Endothelial cell of umbilical vein (primary cell): ENCODE measurements around the gene TTL. TPM values are rescaled to one million over a fixed set of nuclear protein-coding genes. Genes with fewer than 3 reads are reported as not detected.

Source experiments
- BruUV-seq: library from RNA; stranded (reverse); fragments of 400-500 nt; replicated peaks from 2 replicates; lab custom pipeline; 2021; lab: Mats Ljungman, UMichigan
- CTCF ChIA-PET: fragments of 300-600, 350-600 bp; sonication (Branson Sonifier 250); formaldehyde crosslinking; loops from one replicate; lab custom pipeline; 2021; ENCODE audit warnings: antibody characterized with exemption, inconsistent platforms; lab: Charles Lee
- POLR2A ChIA-PET: fragments of 300-600, 350-600 bp; sonication (Branson Sonifier 250); formaldehyde crosslinking; loops from one replicate; lab custom pipeline; 2021; ENCODE audit warnings: antibody characterized with exemption, inconsistent platforms; lab: Charles Lee
- DNase-seq: peaks from one replicate; pipeline ENCODE4 v3.0.0-alpha.2; 2011; ENCODE audit warnings: low read depth, low spot score
- FAIRE-seq: peaks from 2 replicates; lab custom pipeline; 2011; peaks lifted over from hg19 to GRCh38; lab: Jason Lieb, UNC
- H2AFZ ChIP-seq: 2 replicates; pipeline ENCODE4 v1.6.0; 2012; ENCODE audit warnings: low read depth, low read length, control low read depth, inconsistent platforms
- H3K27ac ChIP-seq: 2 replicates; pipeline ENCODE4 v1.5.1; 2011; ENCODE audit warnings: low read depth, mild to moderate bottlenecking, control low read depth, low read length, moderate library complexity; ENCODE audit not compliant: insufficient read depth
- H3K27me3 ChIP-seq, 2 experiments: 2 replicates each; pipeline versions ENCODE4 v1.6.0 to v1.6.1; 2011; ENCODE audit warnings: low read length in 2 of 2, mixed read lengths in 1 of 2; ENCODE audit not compliant: control insufficient read depth in 2 of 2, insufficient read depth in 2 of 2
- H3K36me3 ChIP-seq, 2 experiments: 2 replicates in 1 of 2; 3 replicates in 1 of 2; pipeline ENCODE4 v1.5.1; 2011; ENCODE audit warnings: low read length in 2 of 2, mild to moderate bottlenecking in 1 of 2, moderate library complexity in 1 of 2; ENCODE audit not compliant: control insufficient read depth in 2 of 2, insufficient read depth in 2 of 2; ENCODE audit errors: extremely low read depth in 1 of 2
- H3K4me1 ChIP-seq: 3 replicates; pipeline ENCODE4 v1.5.1; 2011; ENCODE audit warnings: mild to moderate bottlenecking, low read length; ENCODE audit not compliant: control insufficient read depth, insufficient read depth; ENCODE audit errors: extremely low read depth
- H3K4me2 ChIP-seq: 2 replicates; pipeline ENCODE4 v1.6.1; 2011; ENCODE audit warnings: low read length, control low read depth, mixed read lengths; ENCODE audit not compliant: insufficient read depth
- H3K4me3 ChIP-seq, 3 experiments: fragments of 200-600 bp in 1 of 3; sonication (generic), shearing (Covaris generic) in 1 of 3; replicated peaks in 1 of 3; 2 replicates each; pipeline ENCODE4 v1.5.1; 2011 to 2016; ENCODE audit warnings: control low read depth in 3 of 3, low read length in 3 of 3, mild to moderate bottlenecking in 2 of 3, inconsistent platforms in 1 of 3, low read depth in 1 of 3, moderate library complexity in 1 of 3; ENCODE audit not compliant: insufficient read depth in 1 of 3
- H3K79me2 ChIP-seq: 2 replicates; pipeline ENCODE4 v1.6.0; 2012; ENCODE audit warnings: low read length, inconsistent platforms; ENCODE audit not compliant: control insufficient read depth, insufficient read depth
- H3K9ac ChIP-seq: replicated peaks from 2 replicates; pipeline ENCODE3; 2011; ENCODE audit warnings: low read length, control low read depth; ENCODE audit not compliant: insufficient read depth; ENCODE audit errors: extremely low read depth
- H3K9me1 ChIP-seq: replicated peaks from 3 replicates; pipeline ENCODE4 v1.6.0; 2011; ENCODE audit warnings: mild to moderate bottlenecking, low read length; ENCODE audit not compliant: control insufficient read depth, insufficient read depth; ENCODE audit errors: extremely low read depth
- H3K9me3 ChIP-seq: replicated peaks from 2 replicates; pipeline ENCODE4 v1.5.1; 2012; ENCODE audit warnings: low read length, inconsistent platforms; ENCODE audit not compliant: control insufficient read depth, insufficient read depth
- H4K20me1 ChIP-seq: replicated peaks from 2 replicates; pipeline ENCODE3; 2011; ENCODE audit warnings: mild to moderate bottlenecking, low read length; ENCODE audit not compliant: control insufficient read depth, insufficient read depth; ENCODE audit errors: extremely low read depth
- EZH2 ChIP-seq: IDR thresholded peaks from 2 replicates; pipeline ENCODE4 v1.6.1; 2012; ENCODE audit warnings: borderline replicate concordance, low read depth, mild to moderate bottlenecking, moderate library complexity, low read length, inconsistent platforms; ENCODE audit not compliant: severe bottlenecking
- FOS ChIP-seq: IDR thresholded peaks from 2 replicates; pipeline ENCODE4 v1.6.1; 2011; ENCODE audit warnings: mild to moderate bottlenecking, low read length, moderate library complexity, borderline replicate concordance; ENCODE audit not compliant: insufficient read depth
- GATA2 ChIP-seq: IDR thresholded peaks from 2 replicates; pipeline ENCODE4 v1.7.0; 2011; ENCODE audit warnings: low read depth, mild to moderate bottlenecking, moderate library complexity, mixed read lengths, low read length; ENCODE audit not compliant: insufficient read length, insufficient read depth
- JUN ChIP-seq: IDR thresholded peaks from 2 replicates; pipeline ENCODE4 v1.6.1; 2011; ENCODE audit warnings: borderline replicate concordance, low read depth; ENCODE audit not compliant: insufficient read length, insufficient read depth
- MAX ChIP-seq: IDR thresholded peaks from 2 replicates; pipeline ENCODE4 v1.6.1; 2011; ENCODE audit not compliant: insufficient read depth, insufficient read length
- MYC ChIP-seq: IDR thresholded peaks from one replicate; pipeline ENCODE4 v1.6.1; 2011; ENCODE audit warnings: mild to moderate bottlenecking, low read depth, low read length
- POLR2A ChIP-seq: IDR thresholded peaks from 2 replicates; pipeline ENCODE4 v1.6.1; 2012; ENCODE audit warnings: low read depth, mild to moderate bottlenecking, control low read depth, low read length
- POLR2AphosphoS5 ChIP-seq: IDR thresholded peaks from 2 replicates; pipeline ENCODE4 v1.6.1; 2012; ENCODE audit warnings: low read depth, mild to moderate bottlenecking, control low read depth, low read length, moderate library complexity; ENCODE audit not compliant: insufficient read depth
- dilution Hi-C: fragments of 300-500 bp; cut with MboI; formaldehyde crosslinking; loops from one replicate; pipeline ENCODE4 v1.15.0; 2019; ENCODE audit warnings: low sequenced_read_pairs; ENCODE audit not compliant: extremely low pct_ligation_motif_present
- intact Hi-C: fragments of 100-400 bp; cut with micrococcal nuclease; formaldehyde crosslinking; loops from one replicate; pipeline ENCODE4 v1.10.0; 2022
- polyA plus RNA-seq, 4 experiments: library from polyadenylated mRNA; depleted of rRNA in 3 of 4; stranded (reverse) in 3 of 4; unstranded in 1 of 4; fragments of >200 nt; gene quantifications; 2 replicates each; pipeline versions ENCODE4 v1.2.1 to v1.2.3, GENCODE V29; 2011 to 2012; ENCODE audit warnings: missing spikeins in 1 of 4
- total RNA-seq: library from RNA; stranded (reverse); gene quantifications from 2 replicates; pipeline ENCODE4 v1.2.3, GENCODE V29; 2021
- TF ChIP-seq, protein P1 (sequence below), 2 donors: IDR thresholded peaks; 1 replicate in 1 of 2; 2 replicates in 1 of 2; pipeline ENCODE4 v1.5.1; 2011; ENCODE audit warnings: low read length in 2 of 2, mild to moderate bottlenecking in 2 of 2, moderate library complexity in 2 of 2, control low read depth in 1 of 2, inconsistent platforms in 1 of 2, low read depth in 1 of 2; ENCODE audit not compliant: insufficient read depth in 1 of 2; ENCODE audit errors: extremely low read depth in 1 of 2

Gene TTL
- total and polyA plus RNA-seq, 2 donors (not counting 3 experiments of a cell fraction or from before 2014, with no cell fraction given): 21.9 to 66.8 TPM

GRCh38 chr2:112472547-112473263, 9.3 kb upstream of the TTL start:
- Histone ChIP-seq H3K9me1 (no peaks in the 10 kb centered on the region), H3K79me2 (no peaks in the 10 kb centered on the region), H4K20me1 (no peaks in the 10 kb centered on the region), H3K4me1 (no peaks in the 10 kb centered on the region), H3K9ac (no peak overlapping the region), H3K9me3 (no peaks in the 10 kb centered on the region), H3K27ac (no peak overlapping the region), H2AFZ (no peak overlapping the region), H3K4me2 (no peak overlapping the region), H3K36me3 (no peaks in the 10 kb centered on the region), H3K27me3 (no peaks in the 10 kb centered on the region), H3K4me3 (no peak overlapping the region)
- intact Hi-C loops: no loop called here
- TF ChIP-seq MYC: no peak
- no peak for TF ChIP-seq POLR2AphosphoS5
- no peak for TF ChIP-seq JUN
- TF ChIP-seq FOS: no peak
- no peak for TF ChIP-seq POLR2A
- no peak for TF ChIP-seq MAX
- TF ChIP-seq GATA2: no peak
- TF ChIP-seq EZH2: no peak
- TF ChIP-seq, protein P1, sequence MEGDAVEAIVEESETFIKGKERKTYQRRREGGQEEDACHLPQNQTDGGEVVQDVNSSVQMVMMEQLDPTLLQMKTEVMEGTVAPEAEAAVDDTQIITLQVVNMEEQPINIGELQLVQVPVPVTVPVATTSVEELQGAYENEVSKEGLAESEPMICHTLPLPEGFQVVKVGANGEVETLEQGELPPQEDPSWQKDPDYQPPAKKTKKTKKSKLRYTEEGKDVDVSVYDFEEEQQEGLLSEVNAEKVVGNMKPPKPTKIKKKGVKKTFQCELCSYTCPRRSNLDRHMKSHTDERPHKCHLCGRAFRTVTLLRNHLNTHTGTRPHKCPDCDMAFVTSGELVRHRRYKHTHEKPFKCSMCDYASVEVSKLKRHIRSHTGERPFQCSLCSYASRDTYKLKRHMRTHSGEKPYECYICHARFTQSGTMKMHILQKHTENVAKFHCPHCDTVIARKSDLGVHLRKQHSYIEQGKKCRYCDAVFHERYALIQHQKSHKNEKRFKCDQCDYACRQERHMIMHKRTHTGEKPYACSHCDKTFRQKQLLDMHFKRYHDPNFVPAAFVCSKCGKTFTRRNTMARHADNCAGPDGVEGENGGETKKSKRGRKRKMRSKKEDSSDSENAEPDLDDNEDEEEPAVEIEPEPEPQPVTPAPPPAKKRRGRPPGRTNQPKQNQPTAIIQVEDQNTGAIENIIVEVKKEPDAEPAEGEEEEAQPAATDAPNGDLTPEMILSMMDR (IDR thresholded peaks at IDR 0.05; ENCODE audit: extremely low read depth in 1 of 2, insufficient read depth in 1 of 2, low read depth in 1 of 2, low read length in 2 of 2): no peak
- DNase-seq (no peak), FAIRE-seq (no peak)
- POLR2A ChIA-PET: no interaction called here
- CTCF ChIA-PET: interaction anchor here (0.7 to 1.1 kb wide), 2 partner anchors 17 to 39 kb away, joined by 3 to 4 read pairs; partner anchors contain the start of gene RGPD8
- dilution Hi-C loops: no loop called here
- BruUV-seq: no TSS peak
